HS-27A (cell line): ENCODE results near the gene ZNF134.

Source experiments
- DNase-seq: peaks from one replicate; pipeline ENCODE4 v3.0.0-alpha.2; 2012; ENCODE audit warnings: low read depth, missing footprints

ZNF134 gene

GRCh38 chr19:57613941-57614743 lies at the start of gene ZNF134:
Gene ZNF134 (plus strand): TSS chr19:57614242. CDS start chr19:57619469, 5,227 bp downstream.
- peak; percentile 85 for DNase-seq

GRCh38 chr19:57566396-57567265 lies 47.4 kb upstream of the ZNF134 start:
- DNase-seq, result no peak

- no peak for DNase-seq
Measured at GRCh38 chr19:57570707-57571106, 43.3 kb upstream of the ZNF134 start.

GRCh38 chr19:57572415-57572947 lies 41.6 kb upstream of the ZNF134 start:
- no peak for DNase-seq

- no peak for DNase-seq
Measured at GRCh38 chr19:57576661-57577060, 37.4 kb upstream of the ZNF134 start.

- DNase-seq, result peak; percentile 99
Measured at GRCh38 chr19:57578487-57579205, 35.4 kb upstream of the ZNF134 start, which contains the start of gene ZNF416. Gene ZNF416 (minus strand): TSS chr19:57578911. CDS start chr19:57578704, 207 bp downstream.

- no peak for DNase-seq
Measured at GRCh38 chr19:57583104-57583520, 30.9 kb upstream of the ZNF134 start.

GRCh38 chr19:57583521-57584416 lies 30.3 kb upstream of the ZNF134 start, which contains the start of gene ZIK1:
Gene ZIK1 (plus strand): TSS chr19:57584145. CDS start chr19:57584357, 212 bp downstream.
- no peak for DNase-seq

- peak; percentile 81 for DNase-seq
Measured at GRCh38 chr19:57587529-57587928, 26.5 kb upstream of the ZNF134 start.

GRCh38 chr19:57599377-57599760 lies 14.7 kb upstream of the ZNF134 start:
- no peak for DNase-seq

GRCh38 chr19:57599761-57600383 lies 14.2 kb upstream of the ZNF134 start, which contains the start of gene ZNF530:
Gene ZNF530 (plus strand): TSS chr19:57599885. CDS start chr19:57604346, 4,461 bp downstream.
- peak; percentile 90 for DNase-seq

GRCh38 chr19:57606931-57607330 lies 7.1 kb upstream of the ZNF134 start:
- no peak for DNase-seq

- DNase-seq, result no peak
Measured at GRCh38 chr19:57611113-57611512, 2.9 kb upstream of the ZNF134 start.

GRCh38 chr19:57615346-57615745 lies 1.3 kb downstream of the ZNF134 start:
- DNase-seq, result no peak

- DNase-seq, result no peak
Measured at GRCh38 chr19:57620673-57621348, 6.8 kb downstream of the ZNF134 start.

GRCh38 chr19:57623091-57623490 lies 9.0 kb downstream of the ZNF134 start:
- DNase-seq, result no peak

GRCh38 chr19:57632987-57633831 lies 19.2 kb downstream of the ZNF134 start, which contains the start of gene ZNF211:
Gene ZNF211 (plus strand): TSS chr19:57633168. CDS start chr19:57633347, 179 bp downstream.
- DNase-seq, result peak; percentile 88

GRCh38 chr19:57633832-57634131 lies 19.7 kb downstream of the ZNF134 start:
- DNase-seq, result no peak

- DNase-seq, result no peak
Measured at GRCh38 chr19:57637379-57637778, 23.3 kb downstream of the ZNF134 start.
